Effector memory CD8-positive, alpha-beta T cell (primary cell): Measurements from ENCODE around the gene MED26.
A peak's percentile ranks its signal among the peaks of the same experiment; 100 is the strongest.

Experiments used
- ATAC-seq: fragments of 150-1000 bp; cut with Tn5 transposase; replicated peaks from 2 replicates; pipeline ENCODE4 v1.10.0; 2021; ENCODE audit warnings: mild to moderate bottlenecking, moderate library complexity
- DNase-seq, 3 experiments: peaks; one replicate each; pipeline ENCODE4 v3.0.0; 2021
- H3K27ac Mint-ChIP-seq, 2 donors: one replicate each; pipeline ENCODE4 v1.8.0; 2022; ENCODE audit warnings: mild to moderate bottlenecking in 2 of 2, mixed read lengths in 2 of 2, moderate library complexity in 2 of 2
- H3K27me3 Mint-ChIP-seq, 2 donors: one replicate each; pipeline ENCODE4 v1.8.0; 2022; ENCODE audit warnings: mixed read lengths in 2 of 2
- H3K36me3 Mint-ChIP-seq: one replicate; pipeline ENCODE4 v1.8.0; 2022; ENCODE audit warnings: mild to moderate bottlenecking, moderate library complexity, mixed read lengths; ENCODE audit not compliant: insufficient read depth
- H3K4me1 Mint-ChIP-seq, 2 donors: one replicate each; pipeline ENCODE4 v1.8.0; 2022; ENCODE audit warnings: low read depth in 2 of 2, mixed read lengths in 2 of 2
- H3K4me3 Mint-ChIP-seq, 2 donors: one replicate each; pipeline ENCODE4 v1.8.0; 2022; ENCODE audit warnings: mild to moderate bottlenecking in 2 of 2, mixed read lengths in 2 of 2, moderate library complexity in 2 of 2
- H3K9me3 Mint-ChIP-seq, 2 donors: one replicate each; pipeline ENCODE4 v1.8.0; 2022; ENCODE audit warnings: mixed read lengths in 2 of 2

The MED26 gene

DNA sequence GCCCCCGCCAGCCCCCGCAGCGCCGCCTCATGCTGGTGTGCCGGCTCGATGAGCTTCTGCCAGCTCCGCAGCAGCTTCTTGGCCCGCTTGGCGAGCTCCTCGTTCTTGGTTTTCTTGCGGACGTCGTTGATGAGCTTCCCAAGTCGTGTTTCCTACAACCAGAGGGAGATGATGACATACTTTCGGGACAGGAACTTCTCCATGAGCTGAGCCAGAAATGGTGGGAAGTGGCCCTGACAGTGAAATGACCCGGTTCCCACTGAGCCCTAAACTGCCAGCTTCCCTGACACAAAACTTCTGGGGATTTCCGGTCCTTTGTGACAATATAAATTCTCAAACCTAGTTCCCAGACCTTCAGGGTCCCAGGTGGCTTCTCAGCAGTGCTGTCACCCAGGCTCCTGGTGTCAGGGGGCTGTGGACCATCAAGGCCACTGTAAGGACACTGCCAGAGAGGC is 50.4 kb downstream of the MED26 start:
- H3K4me3 Mint-ChIP-seq: no peak overlapping the region

DNA sequence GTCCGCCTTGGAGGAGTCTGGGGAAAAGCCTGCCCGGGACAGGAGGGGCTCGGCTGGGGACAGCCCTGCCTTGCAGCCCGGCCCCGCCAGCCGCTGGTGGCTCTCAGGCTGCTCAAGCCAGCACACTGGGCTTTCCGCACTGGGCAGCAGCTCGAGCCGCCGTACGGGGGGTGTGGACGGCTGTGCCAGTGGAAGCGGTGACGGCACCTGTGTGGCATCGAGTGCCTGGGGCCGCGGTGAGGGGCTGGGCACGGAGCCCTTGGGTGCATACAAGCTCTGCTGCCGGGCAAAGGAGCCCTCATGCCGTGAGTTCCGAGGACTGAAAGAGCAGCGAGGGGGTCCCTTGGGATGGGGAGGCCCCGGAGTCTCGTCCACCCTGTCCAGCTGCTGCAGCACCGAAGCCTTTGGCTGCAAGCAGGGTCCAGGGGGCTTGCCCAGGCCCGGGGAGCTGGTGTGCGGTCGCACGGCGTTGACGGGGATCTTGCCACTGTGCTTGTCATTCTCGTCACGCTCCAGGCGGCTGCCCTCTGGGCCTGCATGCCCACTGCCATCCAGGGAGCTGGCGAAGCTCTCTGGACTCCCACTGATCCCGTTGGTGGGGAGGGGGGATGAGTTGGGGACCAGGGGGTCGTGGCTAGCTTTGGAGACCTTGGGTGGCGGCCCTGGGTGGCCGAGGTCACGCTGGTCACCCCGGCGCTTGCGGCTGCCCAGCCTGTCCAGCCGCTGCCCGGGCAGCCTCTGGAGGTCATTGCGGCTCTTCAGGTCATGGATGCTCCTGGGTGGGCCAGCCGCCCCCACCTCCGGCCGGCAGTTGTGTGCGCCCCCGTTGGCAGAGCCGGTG is 51.1 kb downstream of the MED26 start:
- ATAC-seq: no peak
- Mint-ChIP-seq H3K4me1 (peaks cover 41 to 45% of the 10 kb centered on the region in 2 donors), H3K36me3 (peaks cover 79% of the 10 kb centered on the region), H3K27ac (peak overlapping the region; percentile 51 to 77), H3K9me3 (no peaks in the 10 kb centered on the region), H3K4me3 (no peak overlapping the region), H3K27me3 (no peaks in the 10 kb centered on the region)
- DNase-seq: no peak

More for the DNA sequence above, 50.4 kb downstream of the MED26 start:
- Mint-ChIP-seq H3K9me3 (no peaks in the 10 kb centered on the region), H3K36me3 (peaks cover 78% of the 10 kb centered on the region), H3K4me1 (peaks cover 38 to 45% of the 10 kb centered on the region in 2 donors), H3K27ac (peak overlapping the region in 1 of 2 donors; percentile 77), H3K27me3 (no peaks in the 10 kb centered on the region)
- no peak for DNase-seq
- no peak for ATAC-seq

GRCh38 chr19:16575861-16576689 is 51.9 kb downstream of the MED26 start:
- DNase-seq (no peak), ATAC-seq (no peak)
- no peak overlapping the region for H3K4me3 Mint-ChIP-seq
- peak overlapping the region in 1 of 2 donors; percentile 66 for H3K27ac Mint-ChIP-seq
- H3K36me3 Mint-ChIP-seq: peaks cover 79% of the 10 kb centered on the region
- H3K4me1 Mint-ChIP-seq: peaks cover 46 to 47% of the 10 kb centered on the region in 2 donors
- no peaks in the 10 kb centered on the region for H3K9me3 Mint-ChIP-seq
- H3K27me3 Mint-ChIP-seq: no peaks in the 10 kb centered on the region

- no peak for DNase-seq
- Mint-ChIP-seq H3K27ac (peak overlapping the region; percentile 66 to 75), H3K36me3 (peaks cover 79% of the 10 kb centered on the region), H3K4me3 (peak overlapping the region in 1 of 2 donors; percentile 8), H3K27me3 (no peaks in the 10 kb centered on the region), H3K9me3 (no peaks in the 10 kb centered on the region), H3K4me1 (peaks cover 45 to 46% of the 10 kb centered on the region in 2 donors)
- no peak for ATAC-seq
Observed at GRCh38 chr19:16575282-16575681, 52.7 kb downstream of the MED26 start.

- peaks cover 78% of the 10 kb centered on the region for H3K36me3 Mint-ChIP-seq
- ATAC-seq: no peak
- peak overlapping the region; percentile 94 to 99 for H3K4me3 Mint-ChIP-seq
- DNase-seq: no peak
- H3K27me3 Mint-ChIP-seq: no peaks in the 10 kb centered on the region
- H3K9me3 Mint-ChIP-seq: no peaks in the 10 kb centered on the region
- H3K27ac Mint-ChIP-seq: peak overlapping the region; percentile 64 to 99
- peaks cover 44 to 47% of the 10 kb centered on the region in 2 donors for H3K4me1 Mint-ChIP-seq
Observed at GRCh38 chr19:16573925-16574324, 54.1 kb downstream of the MED26 start.

DNA sequence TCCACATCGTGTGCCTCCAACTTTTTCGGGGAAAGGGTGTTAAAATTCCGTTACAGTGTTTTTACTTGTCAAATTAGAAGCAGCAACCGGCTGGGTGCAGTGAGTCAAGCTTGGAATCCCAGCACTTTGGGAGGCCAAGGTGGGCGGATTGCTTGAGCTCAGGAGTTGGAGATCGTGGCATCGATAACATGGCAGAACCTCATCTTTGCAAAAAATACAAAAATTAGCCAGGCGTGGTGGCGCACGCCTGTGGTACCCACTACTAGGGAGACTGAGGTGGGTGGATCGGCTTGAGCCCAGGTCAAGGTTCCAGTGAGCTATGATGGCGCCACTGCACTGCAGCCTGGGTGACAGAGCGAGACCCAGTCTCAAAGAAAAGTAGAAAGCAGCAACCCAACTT is 54.7 kb downstream of the MED26 start:
- Mint-ChIP-seq H3K27me3 (no peaks in the 10 kb centered on the region), H3K4me3 (peak overlapping the region; percentile 94 to 99)

GRCh38 chr19:16572332-16573211 is 55.4 kb downstream of the MED26 start, which contains the start of gene SLC35E1:
TSS of gene SLC35E1 (minus strand) at chr19:16572415. CDS start at chr19:16572364, 51 bp downstream.
- peaks cover 40 to 42% of the 10 kb centered on the region in 2 donors for H3K4me1 Mint-ChIP-seq
- peaks cover 69% of the 10 kb centered on the region for H3K36me3 Mint-ChIP-seq
- peak within 1 kb of the TSS; percentile 94 to 99 for H3K4me3 Mint-ChIP-seq
- DNase-seq: peak; percentile 84 to 87 (median 86)
- H3K27me3 Mint-ChIP-seq: no peaks in the 10 kb centered on the region
- peak within 1 kb of the TSS; percentile 99 to 100 for H3K27ac Mint-ChIP-seq
- ATAC-seq: peak; percentile 90
- no peaks in the 10 kb centered on the region for H3K9me3 Mint-ChIP-seq

More for the DNA sequence above, 54.7 kb downstream of the MED26 start:
- Mint-ChIP-seq H3K27ac (peak overlapping the region; percentile 99 to 100), H3K9me3 (no peaks in the 10 kb centered on the region), H3K4me1 (peaks cover 40 to 43% of the 10 kb centered on the region in 2 donors), H3K36me3 (peaks cover 76% of the 10 kb centered on the region)
- ATAC-seq (no peak), DNase-seq (no peak)

- peaks cover 40 to 42% of the 10 kb centered on the region in 2 donors for H3K4me1 Mint-ChIP-seq
- H3K36me3 Mint-ChIP-seq: peaks cover 67% of the 10 kb centered on the region
- H3K9me3 Mint-ChIP-seq: no peaks in the 10 kb centered on the region
- peak overlapping the region; percentile 99 to 100 for H3K27ac Mint-ChIP-seq
- DNase-seq: peak in 2 of 3 experiments; percentile 35 to 37
- ATAC-seq: peak; percentile 51
- H3K27me3 Mint-ChIP-seq: no peaks in the 10 kb centered on the region
- H3K4me3 Mint-ChIP-seq: peak overlapping the region; percentile 94 to 99
Observed at GRCh38 chr19:16571822-16572331, 56.1 kb downstream of the MED26 start.

DNA sequence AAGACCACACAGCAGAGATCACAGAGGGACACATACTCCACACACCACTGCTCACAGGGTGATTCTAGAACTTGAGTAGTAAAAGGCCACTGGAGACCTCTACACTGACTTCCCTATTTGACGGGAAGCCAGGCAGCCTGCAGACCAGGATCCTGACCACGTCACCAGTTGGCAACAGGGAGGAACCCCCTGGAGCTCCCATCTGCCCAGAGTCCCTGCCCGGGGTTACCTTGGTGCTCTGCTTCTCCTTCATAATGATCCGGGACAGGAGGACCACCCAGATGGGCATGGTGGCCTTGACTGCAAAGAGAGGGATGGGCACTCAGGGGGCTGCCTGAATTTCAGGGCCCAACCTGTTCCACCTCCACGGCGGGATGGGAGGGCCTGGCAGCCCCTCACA is 56.7 kb downstream of the MED26 start:
- H3K27me3 Mint-ChIP-seq: no peaks in the 10 kb centered on the region
- peaks cover 67% of the 10 kb centered on the region for H3K36me3 Mint-ChIP-seq
- peak overlapping the region; percentile 94 to 99 for H3K4me3 Mint-ChIP-seq
- H3K4me1 Mint-ChIP-seq: peaks cover 44 to 46% of the 10 kb centered on the region in 2 donors
- peak overlapping the region; percentile 99 to 100 for H3K27ac Mint-ChIP-seq
- DNase-seq (no peak), ATAC-seq (no peak)
- H3K9me3 Mint-ChIP-seq: no peaks in the 10 kb centered on the region

GRCh38 chr19:16569609-16570320 is 58.2 kb downstream of the MED26 start:
- Mint-ChIP-seq H3K36me3 (peaks cover 62% of the 10 kb centered on the region), H3K4me1 (peaks cover 40 to 43% of the 10 kb centered on the region in 2 donors)

GRCh38 chr19:16566702-16567101 is 61.3 kb downstream of the MED26 start:
- no peak for ATAC-seq
- H3K4me1 Mint-ChIP-seq: peaks cover 16 to 21% of the 10 kb centered on the region in 2 donors
- H3K36me3 Mint-ChIP-seq: peaks cover 64% of the 10 kb centered on the region
- H3K27ac Mint-ChIP-seq: peak overlapping the region; percentile 95 to 97
- peak overlapping the region; percentile 71 to 82 for H3K4me3 Mint-ChIP-seq
- H3K9me3 Mint-ChIP-seq: no peaks in the 10 kb centered on the region
- DNase-seq: no peak
- no peaks in the 10 kb centered on the region for H3K27me3 Mint-ChIP-seq

More at GRCh38 chr19:16569609-16570320, 58.2 kb downstream of the MED26 start:
- Mint-ChIP-seq H3K9me3 (no peaks in the 10 kb centered on the region), H3K27ac (peak overlapping the region in 1 of 2 donors; percentile 84), H3K4me3 (no peak overlapping the region), H3K27me3 (no peaks in the 10 kb centered on the region)
- no peak for ATAC-seq
- DNase-seq: no peak

- H3K4me3 Mint-ChIP-seq: peak overlapping the region; percentile 71 to 82
- peaks cover 12 to 17% of the 10 kb centered on the region in 2 donors for H3K4me1 Mint-ChIP-seq
- DNase-seq: peak; percentile 75 to 77 (median 77)
- ATAC-seq: peak; percentile 100
- H3K27ac Mint-ChIP-seq: peak overlapping the region; percentile 95 to 97
- peaks cover 65% of the 10 kb centered on the region for H3K36me3 Mint-ChIP-seq
- no peaks in the 10 kb centered on the region for H3K27me3 Mint-ChIP-seq
- no peaks in the 10 kb centered on the region for H3K9me3 Mint-ChIP-seq
Observed at GRCh38 chr19:16566161-16566560, 61.8 kb downstream of the MED26 start.
